ENCODE results near the gene ANKRD29.
"Not testable (repeated sequence)": the region's sequence is repeated elsewhere in the genome, so short reads cannot be mapped to it uniquely, and the experiment has no call there.

The ANKRD29 gene

GRCh38 chr18:23565916-23566547 is 96.7 kb downstream of the ANKRD29 start:
- no peak for DNase-seq (ENCODE audit: low read depth in 1 of 2, low spot score in 1 of 2)

GRCh38 chr18:23563377-23564043 is 99.2 kb downstream of the ANKRD29 start:
- DNase-seq (ENCODE audit: low read depth in 1 of 2, low spot score in 1 of 2) = no peak

DNA sequence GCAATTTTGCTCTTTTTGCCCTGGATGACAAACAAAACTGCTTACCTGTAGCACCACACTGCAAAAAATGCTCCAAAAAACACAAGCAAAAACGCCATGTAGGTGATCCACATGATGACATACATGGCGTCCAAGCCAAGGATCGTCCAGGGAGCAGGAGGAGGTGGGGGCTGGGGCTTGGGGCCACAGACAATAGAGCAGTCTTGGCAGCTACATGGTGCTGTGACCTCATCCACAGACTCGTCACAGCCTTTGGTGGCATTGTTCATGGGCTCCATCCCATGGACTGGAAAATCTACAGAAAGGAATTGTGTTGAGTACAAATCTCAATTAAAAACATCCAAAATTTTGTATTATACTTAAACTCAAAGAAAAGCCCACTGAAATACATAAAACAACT is 102.5 kb downstream of the ANKRD29 start:
- no peak for DNase-seq (ENCODE audit: low read depth in 1 of 2, low spot score in 1 of 2)

DNA sequence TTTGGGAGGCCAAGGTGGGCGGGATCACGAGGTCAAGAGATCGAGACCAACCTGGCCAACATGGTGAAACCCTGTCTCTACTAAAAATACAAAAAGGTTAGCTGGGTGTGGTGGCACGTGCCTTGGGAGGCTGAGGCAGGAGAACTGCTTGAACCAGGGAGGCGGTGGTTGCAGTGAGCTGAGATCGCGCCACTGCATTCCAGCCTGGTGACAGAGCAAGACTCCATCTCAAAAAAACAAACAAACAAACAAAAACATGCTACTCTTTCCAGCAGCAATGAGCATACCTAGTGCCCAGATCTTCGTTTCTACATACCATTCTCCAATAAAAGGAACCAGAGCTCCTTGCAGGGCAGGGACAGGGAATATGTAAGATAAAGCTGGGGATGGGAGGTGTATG is 105.2 kb downstream of the ANKRD29 start:
- not testable (repeated sequence) for DNase-seq (ENCODE audit: low read depth in 1 of 2, low spot score in 1 of 2)

DNA sequence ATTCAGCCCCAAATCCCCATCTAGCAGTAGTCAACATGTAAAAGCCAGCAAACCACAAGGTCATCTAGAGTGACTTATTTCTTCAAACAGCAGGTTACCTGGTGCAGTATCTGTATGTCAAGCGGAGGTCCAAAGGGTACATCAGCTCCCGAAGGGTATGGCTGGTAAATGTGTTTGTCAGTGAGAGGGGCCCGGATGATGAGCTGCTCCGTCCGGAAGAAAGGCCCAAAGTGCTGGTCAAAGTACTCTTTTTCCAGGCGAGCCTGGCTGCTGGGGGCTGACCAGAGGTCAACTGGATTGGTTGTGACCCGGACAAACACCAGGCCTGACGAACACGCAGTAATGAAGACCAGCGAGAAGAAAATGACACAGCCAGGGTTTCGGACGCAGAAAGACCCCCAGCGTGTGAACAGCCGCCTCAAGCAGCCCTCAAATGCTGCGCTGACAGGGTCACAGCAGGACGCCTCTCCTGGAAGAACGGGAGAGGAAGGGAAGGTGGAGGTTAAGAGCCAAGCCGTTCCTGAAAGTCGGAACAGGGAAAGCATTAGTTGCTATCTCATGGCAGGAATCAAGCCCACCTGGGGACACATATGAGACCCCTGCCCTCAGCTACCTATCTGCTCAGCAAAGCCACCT is 106.4 kb downstream of the ANKRD29 start:
- DNase-seq (ENCODE audit: low read depth in 1 of 2, low spot score in 1 of 2) = no peak

DNA sequence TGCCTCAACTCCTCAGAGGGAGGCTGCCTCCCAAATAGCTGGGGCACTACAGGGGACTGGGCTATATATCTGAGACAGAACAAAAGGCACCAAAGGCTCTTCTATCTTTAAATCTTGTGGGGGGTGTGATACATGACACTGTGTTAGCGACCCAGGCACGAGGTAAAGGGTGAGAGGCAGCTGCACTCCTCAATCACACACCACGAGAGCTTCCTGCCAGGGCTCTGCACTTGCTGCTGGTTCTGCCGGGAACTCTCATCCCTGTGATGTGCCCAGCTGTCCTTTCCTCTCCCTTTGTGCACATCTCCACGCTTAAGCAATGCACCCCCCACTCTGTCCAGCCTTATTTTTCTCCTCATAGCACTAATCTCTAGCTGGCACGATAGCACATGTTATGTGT is 108.8 kb downstream of the ANKRD29 start:
- DNase-seq (ENCODE audit: low read depth in 1 of 2, low spot score in 1 of 2) = no peak

DNA sequence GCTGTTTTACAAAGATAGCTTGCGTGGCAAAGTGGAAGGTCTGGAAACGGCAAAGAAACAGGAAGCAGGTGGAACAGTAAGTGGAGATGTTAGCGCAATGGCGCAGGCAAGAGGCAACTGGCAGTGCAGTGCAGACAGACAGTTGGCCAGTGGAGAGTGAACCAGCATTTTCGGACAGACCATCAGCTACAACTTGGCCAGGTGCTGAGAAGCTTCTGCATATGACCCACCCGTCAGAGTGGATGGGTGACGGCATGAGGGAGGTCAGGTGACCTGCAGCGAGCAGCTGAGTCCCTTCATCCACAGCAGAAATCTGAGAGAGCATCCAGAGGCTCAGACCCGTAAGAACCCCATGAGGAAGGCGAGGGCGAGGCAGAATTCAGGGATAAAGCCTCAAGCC is 110.2 kb downstream of the ANKRD29 start:
- DNase-seq (ENCODE audit: low read depth in 1 of 2, low spot score in 1 of 2) = no peak

- no peak for DNase-seq (ENCODE audit: low read depth in 1 of 2, low spot score in 1 of 2)
Observed at GRCh38 chr18:23551978-23552377, 110.7 kb downstream of the ANKRD29 start.

DNA sequence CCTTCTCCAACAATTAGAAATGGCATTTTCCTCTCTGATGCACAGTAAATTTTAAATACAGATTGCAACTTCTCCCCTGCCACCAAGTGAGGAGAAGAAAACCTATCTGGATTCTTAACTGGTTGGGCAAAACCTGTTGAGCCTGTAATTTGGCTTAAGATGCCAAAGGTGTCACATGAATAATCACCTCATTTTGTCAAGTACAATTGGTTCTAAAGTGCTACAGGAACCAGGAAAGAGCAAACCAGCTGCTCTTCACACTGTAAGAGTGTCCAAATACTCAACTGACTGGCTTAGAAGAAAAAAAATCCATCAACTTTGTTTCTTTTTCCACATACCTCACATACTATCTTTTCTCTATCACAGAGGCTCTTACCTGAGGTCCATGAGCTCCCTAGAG is 111.8 kb downstream of the ANKRD29 start:
- no peak for DNase-seq (ENCODE audit: low read depth in 1 of 2, low spot score in 1 of 2)
